Stimulated activated CD4-positive, alpha-beta T cell treated with anti-CD3 and anti-CD28 coated beads, TNF-alpha, amount 100 ng/mL, for 1 hour (primary cell): ENCODE measurements around the gene TACR2.

Source experiments
- DNase-seq, 3 donors: peaks; one replicate each; pipeline ENCODE4 v3.0.0-alpha.2; 2020; ENCODE audit warnings: low read depth in 3 of 3, low spot score in 1 of 3

The TACR2 gene

GRCh38 chr10:69405221-69405620, 11.5 kb downstream of the TACR2 start:
- no peak for DNase-seq

DNA sequence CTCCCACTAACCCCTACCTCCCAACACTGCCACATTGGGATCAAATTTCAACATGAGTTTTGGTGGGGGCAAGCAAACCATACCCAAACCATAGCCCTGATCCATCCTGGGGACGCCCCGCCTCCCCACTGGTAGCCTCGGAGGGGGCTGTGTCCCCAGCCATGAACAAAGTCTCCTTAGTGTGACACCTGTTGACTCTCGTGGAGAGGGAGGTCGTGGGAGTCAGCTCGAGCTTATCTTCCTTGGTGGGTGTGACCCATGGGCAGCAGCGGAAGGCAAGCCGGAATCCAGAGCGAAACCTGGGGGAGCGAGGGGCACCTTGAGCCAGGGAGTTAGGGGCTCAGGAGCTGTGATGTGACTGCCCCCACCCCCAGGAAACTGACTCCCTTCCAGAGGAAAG, 11.9 kb downstream of the TACR2 start:
- DNase-seq: no peak

DNA sequence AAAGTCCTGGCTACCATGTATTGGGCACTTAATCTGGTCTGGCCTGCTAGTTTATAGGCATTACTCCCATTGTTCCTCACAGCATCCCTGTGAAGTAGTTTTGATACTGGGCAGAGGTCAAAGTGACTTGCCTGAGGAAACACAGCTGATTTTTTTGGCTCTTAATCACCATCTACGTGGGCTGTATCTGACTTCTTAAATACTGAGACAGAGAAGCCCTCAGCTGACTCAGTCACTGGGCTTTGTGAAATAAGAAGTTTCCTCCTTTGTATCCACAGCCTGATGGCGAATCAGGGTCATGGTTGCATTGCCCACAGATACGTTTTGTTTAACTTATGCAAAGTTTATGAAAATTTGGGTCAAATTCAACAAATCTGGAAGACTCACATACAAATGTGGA, 13.2 kb downstream of the TACR2 start:
- DNase-seq: no peak

GRCh38 chr10:69403066-69403465, 13.7 kb downstream of the TACR2 start:
- no peak for DNase-seq

DNA sequence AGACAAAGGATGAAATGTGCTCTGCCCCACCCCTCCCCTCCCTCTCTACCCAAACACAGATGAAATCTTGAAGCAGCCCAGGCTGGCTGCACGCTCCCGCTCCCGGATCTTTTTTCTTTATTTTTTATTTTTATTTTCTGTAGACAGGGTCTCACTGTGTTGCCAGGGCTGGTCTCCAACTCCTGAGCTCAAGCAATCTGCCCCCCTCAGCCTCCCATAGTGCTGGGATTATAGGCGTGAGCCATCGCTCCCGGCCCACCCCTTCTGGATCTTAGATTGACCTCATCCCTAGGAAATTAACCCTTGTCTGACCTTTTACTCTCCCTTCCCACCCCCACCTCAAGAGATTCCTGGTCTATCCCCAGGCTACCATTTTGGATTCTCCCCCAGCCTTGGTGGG, 14.3 kb downstream of the TACR2 start:
- DNase-seq: no peak

DNA sequence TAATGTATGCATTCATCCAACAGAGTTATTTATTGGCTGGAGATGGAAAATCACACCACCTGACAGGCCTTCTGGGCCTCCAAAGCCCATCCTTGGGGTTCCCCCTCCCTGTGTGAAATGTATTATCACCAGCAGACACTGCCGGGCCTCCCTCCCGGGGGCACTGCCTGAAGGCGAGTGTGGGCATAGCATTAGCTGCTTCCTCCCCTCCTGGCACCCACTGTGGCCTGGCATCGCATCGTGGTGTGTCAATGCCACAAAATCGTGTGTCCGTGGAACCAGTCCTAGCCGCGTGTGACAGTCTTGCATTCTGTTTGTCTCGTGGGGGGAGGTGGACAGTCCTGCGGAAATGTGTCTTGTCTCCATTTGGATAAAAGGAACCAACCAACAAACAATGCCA, 15.3 kb downstream of the TACR2 start:
- DNase-seq: no peak

DNA sequence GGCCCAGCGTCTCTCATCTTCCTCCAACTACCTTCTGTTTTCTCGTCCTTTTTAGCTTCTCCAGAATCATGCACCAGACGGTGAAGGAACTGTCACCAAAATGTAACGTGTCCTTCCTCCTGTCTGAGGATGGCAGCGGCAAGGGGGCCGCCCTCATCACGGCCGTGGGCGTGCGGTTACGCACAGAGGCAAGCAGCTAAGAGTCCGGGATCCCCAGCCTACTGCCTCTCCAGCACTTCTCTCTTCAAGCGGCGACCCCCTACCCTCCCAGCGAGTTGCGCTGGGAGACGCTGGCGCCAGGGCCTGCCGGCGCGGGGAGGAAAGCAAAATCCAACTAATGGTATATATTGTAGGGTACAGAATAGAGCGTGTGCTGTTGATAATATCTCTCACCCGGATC, 15.8 kb downstream of the TACR2 start:
- DNase-seq: no peak

DNA sequence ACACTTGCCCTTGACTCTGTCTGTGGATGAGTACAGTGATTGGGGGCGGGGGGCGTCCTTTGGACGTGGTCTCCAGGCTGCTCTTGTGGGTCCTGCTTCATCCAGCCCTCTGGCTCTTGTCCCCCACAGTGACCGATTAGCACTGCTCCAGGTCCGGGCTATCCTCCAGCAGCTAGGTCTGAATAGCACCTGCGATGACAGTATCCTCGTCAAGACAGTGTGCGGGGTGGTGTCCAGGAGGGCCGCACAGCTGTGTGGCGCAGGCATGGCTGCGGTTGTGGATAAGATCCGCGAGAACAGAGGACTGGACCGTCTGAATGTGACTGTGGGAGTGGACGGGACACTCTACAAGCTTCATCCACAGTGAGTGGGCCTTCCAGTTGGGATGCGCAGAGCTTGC, 18.3 kb downstream of the TACR2 start:
- DNase-seq: no peak

DNA sequence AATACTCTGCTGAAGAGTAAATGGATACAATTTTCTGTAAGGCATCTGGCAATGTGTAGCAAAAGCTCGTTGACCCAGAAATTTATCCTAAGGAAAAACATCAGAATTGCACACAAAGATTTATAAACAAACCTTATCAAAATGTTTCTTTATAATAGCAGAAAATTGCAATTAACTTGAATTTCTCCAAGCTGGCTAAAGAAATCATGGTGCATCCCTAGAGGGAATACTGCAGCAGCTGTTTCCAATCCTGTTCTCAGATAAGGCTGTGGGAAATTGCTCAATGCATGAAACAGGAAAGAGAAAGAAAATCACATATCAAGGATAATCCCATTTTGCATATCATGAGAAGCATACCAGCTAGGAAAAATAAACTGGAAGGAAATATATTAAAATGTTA, 18.7 kb downstream of the TACR2 start:
- no peak for DNase-seq

DNA sequence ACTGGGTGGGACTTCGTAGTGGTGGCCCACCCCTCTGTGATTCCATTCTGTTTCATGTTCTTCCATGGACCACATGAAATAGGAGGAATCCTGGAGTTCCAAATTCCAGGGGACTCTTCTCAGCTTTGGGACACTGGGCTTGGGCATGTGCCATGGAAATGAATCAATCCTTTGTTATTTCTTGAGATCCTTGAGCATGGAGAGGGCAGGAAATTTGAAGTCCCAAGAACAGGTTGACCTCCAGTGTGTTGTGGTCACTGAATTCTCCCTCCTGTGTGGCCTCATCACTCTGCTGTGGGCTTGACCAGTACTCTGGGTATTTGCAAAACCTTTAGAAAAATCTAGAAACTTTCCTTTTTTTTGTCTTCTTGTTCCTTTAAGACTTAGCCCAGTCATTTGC, 22.7 kb downstream of the TACR2 start:
- no peak for DNase-seq

GRCh38 chr10:69392481-69393000, 24.2 kb downstream of the TACR2 start:
- DNase-seq: peak; percentile 59 to 66 (median 59)

- no peak for DNase-seq
Measured at GRCh38 chr10:69391158-69391557, 25.6 kb downstream of the TACR2 start.

DNA sequence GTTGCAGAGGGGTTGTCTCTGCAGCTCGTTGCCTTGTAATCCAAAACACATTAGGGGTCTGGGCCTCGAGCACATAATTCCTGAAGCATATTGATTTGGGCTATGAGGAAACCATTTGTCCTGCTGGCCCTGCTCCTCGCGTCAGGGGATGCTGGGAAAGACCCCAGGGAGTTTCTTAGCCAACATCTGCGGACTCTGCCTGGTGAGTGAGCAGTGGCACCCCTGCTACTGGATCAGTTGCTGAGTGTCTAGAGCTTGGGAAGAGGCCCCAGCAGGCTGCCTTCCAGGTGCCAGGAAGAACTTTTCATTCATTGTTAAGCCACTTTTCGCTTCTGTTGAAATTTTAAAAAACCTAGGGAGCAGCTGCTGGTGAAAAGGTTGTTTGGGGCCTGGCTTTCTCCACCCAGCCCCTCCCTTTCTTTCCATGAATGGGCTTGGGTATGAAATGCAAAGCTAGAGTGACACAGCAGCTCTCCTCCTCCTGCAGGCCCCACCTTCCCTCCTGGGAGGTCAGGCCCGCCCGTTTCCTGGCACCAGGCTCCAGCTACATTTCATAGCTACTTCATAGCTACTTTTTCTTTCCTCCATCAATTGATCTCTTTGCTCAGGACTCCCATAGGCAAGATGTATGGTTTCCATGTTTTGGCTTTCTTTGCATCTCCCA, 26.8 kb downstream of the TACR2 start:
- no peak for DNase-seq

- no peak for DNase-seq
Measured at GRCh38 chr10:69388488-69388887, 28.2 kb downstream of the TACR2 start.

DNA sequence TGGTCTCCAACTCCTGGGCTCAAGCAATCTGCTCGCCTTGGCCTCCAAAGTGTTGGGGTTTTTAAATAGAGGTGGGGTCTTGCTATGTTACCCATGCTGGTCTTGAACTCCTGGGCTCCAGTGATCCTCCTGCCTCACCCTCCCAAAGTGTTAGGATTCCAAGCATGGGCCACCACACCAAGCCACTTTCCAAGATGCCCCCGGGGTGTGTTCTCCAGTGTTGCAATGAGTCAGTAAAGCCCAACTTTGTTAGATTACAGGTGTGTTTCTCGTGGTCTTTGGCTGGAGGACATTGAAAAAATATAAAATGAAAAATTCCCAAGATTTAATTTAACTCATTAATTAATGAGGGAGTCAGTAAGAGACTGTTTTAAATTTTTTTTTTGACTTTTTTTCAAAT, 29.2 kb downstream of the TACR2 start:
- no peak for DNase-seq

GRCh38 chr10:69385454-69386350, 31.0 kb downstream of the TACR2 start:
- no peak for DNase-seq

GRCh38 chr10:69384320-69384719, 32.4 kb downstream of the TACR2 start:
- no peak for DNase-seq

DNA sequence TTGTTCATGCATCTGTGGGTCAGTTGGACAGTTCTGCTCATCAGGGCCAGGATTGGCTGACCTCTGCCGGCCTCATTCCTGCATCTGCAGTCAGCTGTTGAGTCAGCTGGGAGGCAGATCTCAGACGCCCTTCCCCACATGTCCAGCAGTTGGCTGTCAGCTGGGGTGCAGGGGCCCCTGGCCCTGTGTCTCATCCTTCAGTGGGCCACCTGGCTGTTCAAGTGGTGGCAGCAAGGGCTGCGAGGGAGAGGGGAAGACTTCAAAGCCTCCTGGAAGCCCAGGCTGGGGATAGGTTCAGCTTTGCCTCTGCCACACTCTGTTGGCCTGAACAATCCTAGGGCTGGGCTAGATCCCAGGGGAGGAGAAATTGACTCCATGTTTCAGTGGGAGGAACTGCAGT, 33.2 kb downstream of the TACR2 start:
- DNase-seq: no peak

- DNase-seq: no peak
Measured at GRCh38 chr10:69382382-69383117, 34.2 kb downstream of the TACR2 start.

DNA sequence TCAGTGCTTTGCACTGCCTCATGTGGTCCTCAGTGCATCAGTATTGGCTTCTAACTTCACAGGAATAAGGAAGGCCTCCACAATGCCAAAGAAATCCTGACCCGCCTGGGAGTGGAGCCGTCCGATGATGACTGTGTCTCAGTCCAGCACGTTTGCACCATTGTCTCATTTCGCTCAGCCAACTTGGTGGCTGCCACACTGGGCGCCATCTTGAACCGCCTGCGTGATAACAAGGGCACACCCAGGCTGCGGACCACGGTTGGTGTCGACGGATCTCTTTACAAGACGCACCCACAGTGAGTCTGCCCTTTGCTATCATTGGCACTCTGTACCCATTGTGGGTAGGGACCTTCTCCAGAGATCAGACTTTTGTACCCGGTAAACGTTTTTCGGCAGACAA, 36.9 kb downstream of the TACR2 start:
- no peak for DNase-seq

GRCh38 chr10:69377933-69378332, 38.8 kb downstream of the TACR2 start:
- DNase-seq: no peak

DNA sequence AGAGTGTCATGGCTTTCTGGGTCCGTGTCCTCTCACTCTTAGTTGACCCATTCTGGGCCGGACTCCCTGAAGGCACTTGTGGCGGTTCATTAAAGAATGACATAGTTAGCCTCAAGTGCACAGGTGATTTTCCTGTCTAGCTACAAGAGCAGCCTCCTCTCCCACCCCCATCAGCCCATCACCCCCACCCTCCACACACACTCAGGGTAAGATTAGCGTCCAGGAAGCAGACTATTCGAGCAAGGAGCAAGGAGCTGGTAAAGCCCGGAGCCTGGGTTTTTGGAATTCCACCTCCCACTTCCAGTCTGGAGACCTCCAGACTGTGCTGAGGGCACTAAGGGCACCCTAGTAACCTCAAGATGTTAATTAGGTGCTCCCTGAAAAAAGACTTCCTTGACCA, 39.5 kb downstream of the TACR2 start:
- DNase-seq: no peak
